Measurements from ENCODE around the gene ABHD14A. TPM values are rescaled to one million over a fixed set of nuclear protein-coding genes. Genes with fewer than 3 reads are reported as not detected.

ABHD14A gene
- total and polyA plus RNA-seq, 2 of the 13 experiments (the other 11 are each of a cell fraction or from before 2014, with no cell fraction given) = 29.5 to 46.9 TPM

DNA sequence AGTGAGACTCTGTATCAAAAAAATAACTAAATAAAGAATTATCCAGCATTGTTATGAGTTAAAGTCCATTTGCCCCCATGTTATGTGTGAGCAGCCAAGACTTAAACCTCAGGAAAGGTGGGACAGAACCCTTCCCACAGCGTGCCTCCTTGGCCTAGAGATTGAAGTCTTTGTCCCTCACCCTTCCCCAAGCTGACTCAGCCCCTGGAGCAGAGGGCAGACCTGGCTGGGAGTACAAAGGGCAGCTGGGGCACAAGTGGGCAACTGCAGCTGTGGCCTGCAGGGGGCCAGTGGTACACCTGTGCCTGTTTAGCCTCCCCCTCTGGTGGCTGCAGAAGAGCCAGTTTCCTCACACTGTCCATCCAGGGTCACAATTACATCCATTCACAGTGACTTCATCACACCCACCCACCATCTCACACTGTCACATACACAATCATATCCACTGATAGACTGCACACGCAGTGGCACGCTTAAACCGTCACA lies 7.5 kb downstream of the ABHD14A start (continued):
- TF ChIP-seq TBL1XR1 (IDR thresholded peaks at IDR 0.05; ENCODE audit: borderline replicate concordance, low read length, partially characterized antibody) (peak; percentile 44), NFATC3 (CRISPR knock-in tag; IDR thresholded peaks at IDR 0.05) (no peak), JDP2 (CRISPR knock-in tag; IDR thresholded peaks at IDR 0.05; ENCODE audit: borderline replicate concordance) (no peak), RXRB (CRISPR knock-in tag; IDR thresholded peaks at IDR 0.05; ENCODE audit: borderline replicate concordance) (peak; percentile 84), MED13 (CRISPR knock-in tag; IDR thresholded peaks at IDR 0.05) (no peak), ZFP36L2 (CRISPR knock-in tag; IDR thresholded peaks at IDR 0.05) (no peak), RNF2 (conservative IDR thresholded peaks at IDR 0.05; ENCODE audit: low read depth) (no peak), CHD4 (IDR thresholded peaks at IDR 0.05; ENCODE audit: borderline replicate concordance, low read length) (no peak), CTCF (CRISPR knock-in tag; IDR thresholded peaks at IDR 0.05) (peak; percentile 96), ZNF30 (CRISPR knock-in tag; IDR thresholded peaks at IDR 0.05) (no peak), DR1 (CRISPR knock-in tag; IDR thresholded peaks at IDR 0.05) (no peak), JUND (CRISPR knock-in tag; IDR thresholded peaks at IDR 0.05) (peak; percentile 83; the same call in 1 of the 2 replicates), FOXC1 (CRISPR knock-in tag; IDR thresholded peaks at IDR 0.05; ENCODE audit: borderline replicate concordance) (no peak), UBTF (CRISPR knock-in tag; IDR thresholded peaks at IDR 0.05) (no peak; the same call in 1 of the 2 replicates), REXO4 (CRISPR knock-in tag; IDR thresholded peaks at IDR 0.05; ENCODE audit: borderline replicate concordance) (no peak), ZNF605 (CRISPR knock-in tag; IDR thresholded peaks at IDR 0.05) (peak; percentile 73; the same call in 1 of the 2 replicates)
- TF ChIP-seq, protein P1, sequence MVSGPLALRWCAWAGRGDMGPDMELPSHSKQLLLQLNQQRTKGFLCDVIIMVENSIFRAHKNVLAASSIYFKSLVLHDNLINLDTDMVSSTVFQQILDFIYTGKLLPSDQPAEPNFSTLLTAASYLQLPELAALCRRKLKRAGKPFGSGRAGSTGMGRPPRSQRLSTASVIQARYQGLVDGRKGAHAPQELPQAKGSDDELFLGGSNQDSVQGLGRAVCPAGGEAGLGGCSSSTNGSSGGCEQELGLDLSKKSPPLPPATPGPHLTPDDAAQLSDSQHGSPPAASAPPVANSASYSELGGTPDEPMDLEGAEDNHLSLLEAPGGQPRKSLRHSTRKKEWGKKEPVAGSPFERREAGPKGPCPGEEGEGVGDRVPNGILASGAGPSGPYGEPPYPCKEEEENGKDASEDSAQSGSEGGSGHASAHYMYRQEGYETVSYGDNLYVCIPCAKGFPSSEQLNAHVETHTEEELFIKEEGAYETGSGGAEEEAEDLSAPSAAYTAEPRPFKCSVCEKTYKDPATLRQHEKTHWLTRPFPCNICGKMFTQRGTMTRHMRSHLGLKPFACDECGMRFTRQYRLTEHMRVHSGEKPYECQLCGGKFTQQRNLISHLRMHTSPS (CRISPR knock-in tag; IDR thresholded peaks at IDR 0.05; ENCODE audit: low read depth) = peak; percentile 91
- TF ChIP-seq, protein P2, sequence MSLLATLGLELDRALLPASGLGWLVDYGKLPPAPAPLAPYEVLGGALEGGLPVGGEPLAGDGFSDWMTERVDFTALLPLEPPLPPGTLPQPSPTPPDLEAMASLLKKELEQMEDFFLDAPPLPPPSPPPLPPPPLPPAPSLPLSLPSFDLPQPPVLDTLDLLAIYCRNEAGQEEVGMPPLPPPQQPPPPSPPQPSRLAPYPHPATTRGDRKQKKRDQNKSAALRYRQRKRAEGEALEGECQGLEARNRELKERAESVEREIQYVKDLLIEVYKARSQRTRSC (CRISPR knock-in tag; IDR thresholded peaks at IDR 0.05; ENCODE audit: low read depth) = no peak; the same call in 1 of the 2 replicates
- TF ChIP-seq, protein P3, sequence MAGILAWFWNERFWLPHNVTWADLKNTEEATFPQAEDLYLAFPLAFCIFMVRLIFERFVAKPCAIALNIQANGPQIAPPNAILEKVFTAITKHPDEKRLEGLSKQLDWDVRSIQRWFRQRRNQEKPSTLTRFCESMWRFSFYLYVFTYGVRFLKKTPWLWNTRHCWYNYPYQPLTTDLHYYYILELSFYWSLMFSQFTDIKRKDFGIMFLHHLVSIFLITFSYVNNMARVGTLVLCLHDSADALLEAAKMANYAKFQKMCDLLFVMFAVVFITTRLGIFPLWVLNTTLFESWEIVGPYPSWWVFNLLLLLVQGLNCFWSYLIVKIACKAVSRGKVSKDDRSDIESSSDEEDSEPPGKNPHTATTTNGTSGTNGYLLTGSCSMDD (CRISPR knock-in tag; IDR thresholded peaks at IDR 0.05) = no peak

Data from HepG2 (cell line).